BJ (cell line): Measurements from ENCODE around the gene MED7. TPM values are rescaled to one million over a fixed set of nuclear protein-coding genes. Genes with fewer than 3 reads are reported as not detected.

Experiments
- CTCF ChIA-PET: fragments of 350-600 bp; formaldehyde crosslinking; extraction: SDS; loops from one replicate; lab custom pipeline; 2021; ENCODE audit warnings: antibody characterized with exemption, inconsistent platforms; lab: Yijun Ruan, JAX
- POLR2A ChIA-PET: fragments of 300-600 bp; sonication (Branson Sonifier 250); formaldehyde crosslinking; extraction: SDS; loops from one replicate; lab custom pipeline; 2021; ENCODE audit warnings: antibody characterized with exemption; lab: Charles Lee
- DNase-seq: peaks from one replicate; pipeline ENCODE4 v3.0.0-alpha.2; 2011; ENCODE audit warnings: low read depth
- H3K27me3 ChIP-seq: 2 replicates; pipeline ENCODE4 v1.6.0; 2011; ENCODE audit warnings: low read length; ENCODE audit not compliant: control insufficient read depth, insufficient read depth
- H3K36me3 ChIP-seq: 2 replicates; pipeline ENCODE4 v1.5.1; 2011; ENCODE audit warnings: low read length; ENCODE audit not compliant: control insufficient read depth, insufficient read depth
- H3K4me3 ChIP-seq: 2 replicates; pipeline ENCODE4 v1.5.1; 2011; ENCODE audit warnings: low read depth, mild to moderate bottlenecking, control low read depth, low read length
- CTCF ChIP-seq: IDR thresholded peaks from 2 replicates; pipeline ENCODE4 v1.5.1; 2011; ENCODE audit warnings: low read depth, mild to moderate bottlenecking, control low read depth, inconsistent platforms, low read length, moderate library complexity; ENCODE audit not compliant: insufficient read depth
- polyA plus RNA-seq: library from polyadenylated mRNA; depleted of rRNA; stranded (reverse); fragments of >200 nt; gene quantifications from 2 replicates; pipeline ENCODE4 v1.2.3, GENCODE V29; 2011

Gene MED7
- polyA plus RNA-seq, 1 experiment: 5.7 TPM

DNA sequence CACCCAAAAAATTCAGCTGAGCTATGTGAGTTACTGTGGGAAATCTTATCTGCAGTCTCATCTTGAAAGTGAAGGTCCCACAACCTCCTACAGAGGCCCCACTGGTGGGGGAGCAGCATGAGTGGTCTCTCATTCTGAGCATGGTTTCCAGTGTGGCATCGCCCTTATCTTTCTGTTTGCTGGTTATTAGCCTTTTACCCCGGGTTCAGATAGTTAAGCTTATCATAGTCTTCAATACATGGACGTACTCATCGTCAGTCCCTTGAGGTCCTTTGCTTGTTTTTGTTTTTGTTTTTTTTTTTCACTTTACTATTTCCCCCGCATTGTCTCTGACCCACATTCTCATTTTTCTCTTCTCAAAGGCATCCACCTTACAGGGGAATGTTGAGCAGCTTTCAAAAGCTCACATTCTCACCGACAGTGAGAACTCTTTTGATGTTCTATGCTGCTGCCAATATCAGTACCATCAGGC lies 26.1 kb downstream of the MED7 start:
- no peak for TF ChIP-seq CTCF
- Histone ChIP-seq H3K27me3 (no peaks in the 10 kb centered on the region; the same call in 1 of the 2 replicates), H3K36me3 (no peaks in the 10 kb centered on the region), H3K4me3 (no peak overlapping the region)
- DNase-seq: no peak
- CTCF ChIA-PET: interaction anchor here (0.8 to 1.9 kb wide), 2 partner anchors 16 to 19 kb away, joined by 3 to 7 read pairs; no protein-coding TSS in a partner anchor
- POLR2A ChIA-PET: no interaction called here

DNA sequence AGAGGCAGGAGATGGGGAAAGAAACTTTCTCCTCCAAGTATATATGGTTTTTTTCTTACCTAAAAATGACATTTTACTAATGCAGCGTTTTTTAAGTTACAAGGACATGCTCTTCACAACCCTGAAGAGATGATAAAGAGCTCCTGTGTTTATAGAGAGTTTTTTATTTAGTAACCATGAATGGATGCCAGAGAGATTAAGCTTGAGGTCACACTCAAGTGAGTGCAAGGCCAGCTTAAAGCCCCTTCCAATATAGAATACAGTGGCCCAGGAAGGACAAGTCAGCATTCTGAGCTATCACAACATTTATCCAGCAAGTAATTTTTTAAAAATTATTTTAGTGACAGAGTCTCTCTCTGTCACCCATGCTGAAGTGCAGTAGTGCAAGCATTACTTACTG lies 27.2 kb downstream of the MED7 start:
- ChIA-PET POLR2A (no interaction called here), CTCF (interaction anchor here (1.9 kb wide), 1 partner anchor 17 kb away, joined by 7 read pairs; no protein-coding TSS in a partner anchor)

GRCh38 chr5:157115012-157115411 lies 27.7 kb downstream of the MED7 start:
- TF ChIP-seq CTCF: no peak
- CTCF ChIA-PET: interaction anchor here (1.9 kb wide), 1 partner anchor 17 kb away, joined by 7 read pairs; no protein-coding TSS in a partner anchor

More for the DNA sequence above, 27.2 kb downstream of the MED7 start:
- no peaks in the 10 kb centered on the region for H3K36me3 ChIP-seq
- no peaks in the 10 kb centered on the region; the same call in 1 of the 2 replicates for H3K27me3 ChIP-seq
- H3K4me3 ChIP-seq: no peak overlapping the region
- no peak for DNase-seq
- no peak for TF ChIP-seq CTCF

GRCh38 chr5:157113002-157113401 lies 29.7 kb downstream of the MED7 start:
- no peak for TF ChIP-seq CTCF
- CTCF ChIA-PET: no interaction called here
- POLR2A ChIA-PET: no interaction called here
- Histone ChIP-seq H3K4me3 (no peak overlapping the region), H3K36me3 (no peaks in the 10 kb centered on the region), H3K27me3 (no peaks in the 10 kb centered on the region; the same call in 1 of the 2 replicates)
- DNase-seq: no peak

More at GRCh38 chr5:157115012-157115411, 27.7 kb downstream of the MED7 start:
- no peak overlapping the region for H3K4me3 ChIP-seq
- DNase-seq: no peak
- H3K27me3 ChIP-seq: no peaks in the 10 kb centered on the region; the same call in 1 of the 2 replicates
- POLR2A ChIA-PET: no interaction called here
- H3K36me3 ChIP-seq: no peaks in the 10 kb centered on the region

DNA sequence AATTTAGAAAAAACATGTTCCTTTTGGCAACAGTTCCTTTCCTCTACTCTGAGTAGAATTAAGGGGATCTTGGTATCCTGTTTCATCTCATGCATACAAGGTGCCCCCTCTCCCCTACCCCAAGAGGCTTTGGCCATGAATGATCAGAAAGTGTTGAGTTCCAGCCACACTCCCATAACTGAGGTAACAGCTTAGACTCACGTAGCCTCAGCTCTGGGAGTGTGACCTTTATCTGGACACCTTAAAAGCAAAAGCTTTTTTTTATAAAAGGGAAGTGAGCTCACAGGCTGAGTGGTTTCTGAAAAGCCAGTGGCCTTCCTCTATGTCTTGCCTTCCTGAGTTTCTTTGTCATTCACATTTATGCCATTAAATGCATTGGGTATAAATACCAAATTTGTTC lies 32.9 kb downstream of the MED7 start:
- Histone ChIP-seq H3K36me3 (no peaks in the 10 kb centered on the region), H3K27me3 (no peaks in the 10 kb centered on the region), H3K4me3 (no peak overlapping the region)
- ChIA-PET CTCF (interaction anchor here (0.6 kb wide), 1 partner anchor 79 kb away, joined by 3 read pairs; no protein-coding TSS in a partner anchor), POLR2A (interaction anchor here (0.6 kb wide), 1 partner anchor 8 kb away, joined by 15 read pairs; no protein-coding TSS in a partner anchor)
- DNase-seq: no peak
- TF ChIP-seq CTCF: no peak
